ENCODE data around the gene PATJ.

The PATJ gene

GRCh38 chr1:62224182-62224581 is 481.9 kb downstream of the PATJ start:
- no peak for DNase-seq (ENCODE audit: low read depth)
- TF ChIP-seq CTCF (IDR thresholded peaks at IDR 0.05; ENCODE audit: control insufficient read depth, insufficient read depth, low read depth, low read length, missing control alignments): no peak
- H3K4me3 ChIP-seq (ENCODE audit: control insufficient read depth, low read depth, low read length): no peak overlapping the region

- no peak overlapping the region for H3K4me3 ChIP-seq (ENCODE audit: control insufficient read depth, low read depth, low read length)
- DNase-seq (ENCODE audit: low read depth): no peak
- no peak for TF ChIP-seq CTCF (IDR thresholded peaks at IDR 0.05; ENCODE audit: control insufficient read depth, insufficient read depth, low read depth, low read length, missing control alignments)
Measured at GRCh38 chr1:62227496-62227895, 485.2 kb downstream of the PATJ start.
